Activated CD4-positive, CD25-positive, alpha-beta regulatory T cell treated with anti-CD3 and anti-CD28 coated beads, Interleukin-2, amount 50 U/mL, for 24 hours (primary cell): Measurements from ENCODE around the gene GPC3.
"Not testable (repeated sequence)": the region's sequence is repeated elsewhere in the genome, so short reads cannot be mapped to it uniquely, and the experiment has no call there.

Source experiments
- ATAC-seq, 2 donors: fragments of 150-1000 bp; cut with Tn5 transposase; one replicate each; pipeline ENCODE4 v1.10.0; 2021; ENCODE audit warnings: mild to moderate bottlenecking in 1 of 2, moderate library complexity in 1 of 2

The GPC3 gene

DNA sequence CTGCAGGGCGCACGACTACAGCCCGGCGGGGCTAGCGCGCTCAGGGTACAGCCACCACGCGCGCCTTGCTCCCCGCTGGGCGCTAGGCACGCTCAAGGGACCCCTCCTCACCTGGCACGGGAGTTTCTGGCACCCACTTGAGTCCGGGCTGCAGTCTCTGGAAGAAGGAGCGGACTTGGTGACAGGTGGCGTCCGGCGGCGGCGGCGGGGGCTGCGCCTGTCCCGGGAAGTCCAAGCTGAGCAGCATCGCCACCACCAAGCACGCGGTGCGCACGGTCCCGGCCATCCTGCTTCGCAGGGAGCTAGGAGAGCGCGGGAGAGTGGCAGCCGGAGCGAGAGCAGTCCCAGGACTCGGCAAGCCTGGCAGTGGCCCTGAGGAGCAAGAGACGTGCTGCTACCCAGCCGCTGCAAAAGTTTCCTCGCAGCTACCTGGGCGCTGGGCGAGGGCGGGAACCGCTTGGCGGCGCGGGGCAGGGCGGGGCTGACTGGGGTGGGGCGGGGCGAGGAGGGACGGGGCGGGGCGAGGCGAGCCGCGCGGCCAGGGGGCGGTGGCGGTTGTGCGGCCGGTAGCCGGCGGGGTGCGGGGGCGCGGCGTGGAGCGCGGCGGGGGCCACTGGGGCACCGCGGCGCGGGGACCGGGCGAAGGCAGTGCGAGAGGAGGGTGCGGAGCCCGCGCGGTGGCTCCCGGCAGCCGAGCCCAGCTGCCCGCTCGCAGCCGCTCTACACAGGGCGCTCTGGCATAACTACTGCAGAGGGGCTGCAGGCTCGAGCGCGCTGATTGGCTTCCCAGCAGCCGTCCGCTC, at the start of gene GPC3:
Gene GPC3, minus strand, starts transcription at position 431 of the 803 bp plus-strand sequence.
- peak; percentile 53 to 72 for ATAC-seq

DNA sequence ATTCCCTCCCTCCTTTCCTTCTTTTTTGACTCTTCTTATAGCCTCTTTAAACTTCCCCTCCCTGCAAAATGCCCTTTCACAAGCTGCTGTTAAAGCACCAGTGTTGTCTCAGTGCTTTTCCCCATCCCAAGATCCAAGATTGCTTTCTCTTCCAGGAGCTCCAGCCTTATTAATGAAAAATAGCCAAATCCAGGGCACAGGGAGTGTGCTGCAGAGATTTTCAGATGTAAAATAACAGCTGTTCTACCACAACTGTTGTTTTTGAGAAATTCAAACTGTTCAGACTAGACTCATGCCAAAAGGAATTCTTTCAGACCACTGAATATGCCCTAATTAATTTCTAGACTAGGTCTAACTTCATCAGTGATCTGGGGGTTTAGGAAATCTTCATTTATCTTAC, 47.0 kb upstream of the GPC3 start:
- no peak for ATAC-seq

DNA sequence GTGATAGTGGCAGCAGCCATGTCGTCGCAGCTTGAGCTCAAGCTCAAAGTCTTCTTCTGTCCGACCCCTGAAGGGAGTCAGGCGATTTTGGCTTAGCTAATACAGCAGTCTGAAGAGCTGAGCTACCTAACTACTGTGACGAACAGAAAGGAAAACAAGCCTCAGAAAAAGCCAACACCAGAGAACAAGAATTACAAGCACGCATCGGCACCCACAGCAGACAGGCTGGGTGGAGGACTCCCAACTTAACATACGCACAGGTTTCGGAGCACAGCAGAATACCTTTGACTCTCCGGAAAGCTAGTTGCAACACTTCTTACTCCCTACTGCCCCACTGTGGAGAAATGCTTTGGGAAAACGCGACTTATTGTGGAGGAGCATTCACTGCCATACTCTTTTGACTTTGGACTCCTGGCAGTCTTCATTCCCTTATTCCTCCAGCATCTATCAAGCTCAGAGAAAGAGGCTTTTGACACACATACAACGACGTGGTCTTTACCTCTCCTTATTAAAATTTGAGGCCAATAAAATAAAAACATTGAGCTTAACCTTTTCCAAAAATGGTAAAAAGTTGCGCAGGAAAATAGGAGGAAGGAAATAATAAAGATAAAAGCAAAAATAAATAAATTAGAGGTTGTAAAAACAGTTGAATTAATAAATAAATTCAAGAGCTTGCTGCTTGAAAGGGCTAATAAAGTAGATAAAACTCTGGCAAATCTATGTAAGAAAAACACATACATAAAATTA, 41.3 kb upstream of the GPC3 start:
- no peak for ATAC-seq

DNA sequence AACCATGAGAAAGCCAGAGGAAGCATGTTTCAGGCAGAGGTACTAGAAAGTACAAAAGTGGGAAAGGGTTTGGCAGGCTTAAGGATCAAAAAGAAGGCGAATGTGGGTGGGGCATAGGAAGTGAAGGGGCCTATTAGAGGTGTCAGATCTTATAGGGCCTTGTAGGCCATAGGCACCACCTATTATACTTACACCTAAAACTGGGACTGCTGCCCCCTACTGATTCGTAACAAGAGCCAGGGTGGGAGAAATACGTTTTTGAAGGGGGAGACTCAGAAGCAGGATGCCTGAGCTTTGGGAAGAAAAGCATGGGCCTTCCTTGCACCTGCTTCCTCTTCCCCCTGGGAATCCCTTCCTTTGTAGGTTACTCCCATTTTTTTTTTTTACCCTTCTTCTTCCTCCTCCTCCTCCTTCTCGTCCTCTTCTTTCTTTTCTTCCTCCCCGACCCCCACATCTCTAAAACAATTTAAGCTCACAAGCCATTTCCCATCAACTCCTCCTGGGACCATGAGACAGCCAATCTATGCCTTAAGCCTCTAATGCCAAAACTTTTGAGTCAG, 40.7 kb upstream of the GPC3 start:
- ATAC-seq, result no peak

DNA sequence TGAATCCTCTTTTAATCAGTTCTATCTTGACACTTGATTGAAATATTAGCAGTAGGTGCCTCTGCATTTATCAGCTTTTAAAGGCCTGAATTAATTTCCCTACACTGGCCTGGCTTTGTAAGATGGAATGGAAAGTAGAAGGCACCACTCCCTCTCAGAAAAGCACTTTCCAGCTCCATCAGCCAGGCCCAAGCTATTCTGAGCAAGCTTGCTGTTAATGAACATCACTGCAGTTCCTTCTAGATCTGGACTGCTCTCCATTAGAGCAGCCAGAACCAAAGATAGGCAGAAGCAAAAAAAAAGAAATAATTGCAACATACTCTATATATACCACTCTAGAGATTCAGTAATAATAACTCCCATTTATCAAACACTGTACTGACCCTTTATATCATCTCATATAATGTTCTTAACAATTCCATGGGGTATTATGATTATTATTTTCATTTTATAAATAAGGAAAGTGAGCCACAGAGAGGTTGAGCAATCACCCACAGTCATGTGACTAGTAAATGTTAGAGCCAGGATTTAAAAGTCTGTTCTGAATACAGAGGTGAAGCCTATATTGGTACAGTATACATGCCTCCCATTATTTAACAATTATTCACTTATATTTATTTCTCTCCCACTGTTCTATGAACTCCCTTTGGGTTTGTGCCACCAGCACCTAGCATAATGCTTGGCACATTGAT, 39.4 kb upstream of the GPC3 start:
- no peak for ATAC-seq

DNA sequence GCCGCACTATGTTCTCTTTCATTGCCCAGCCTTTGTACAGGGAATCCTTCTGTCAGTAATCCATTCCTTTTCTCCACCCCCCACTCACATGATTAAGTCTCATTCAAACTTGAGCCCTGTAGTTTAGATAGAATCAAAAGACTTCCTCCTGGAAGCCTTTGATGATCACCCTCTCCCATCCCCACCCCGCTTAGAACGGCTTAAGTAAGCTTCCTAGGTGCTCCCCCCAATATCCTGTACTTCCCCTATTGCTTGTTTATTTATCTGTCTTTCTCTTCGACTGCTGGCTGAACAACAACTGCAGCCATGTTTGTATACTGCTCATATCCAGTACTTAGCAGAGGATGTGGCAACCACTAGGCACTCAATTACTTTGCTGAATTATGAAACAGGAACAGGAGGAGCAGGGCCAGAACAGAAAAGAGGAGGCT, 38.5 kb upstream of the GPC3 start:
- no peak for ATAC-seq

DNA sequence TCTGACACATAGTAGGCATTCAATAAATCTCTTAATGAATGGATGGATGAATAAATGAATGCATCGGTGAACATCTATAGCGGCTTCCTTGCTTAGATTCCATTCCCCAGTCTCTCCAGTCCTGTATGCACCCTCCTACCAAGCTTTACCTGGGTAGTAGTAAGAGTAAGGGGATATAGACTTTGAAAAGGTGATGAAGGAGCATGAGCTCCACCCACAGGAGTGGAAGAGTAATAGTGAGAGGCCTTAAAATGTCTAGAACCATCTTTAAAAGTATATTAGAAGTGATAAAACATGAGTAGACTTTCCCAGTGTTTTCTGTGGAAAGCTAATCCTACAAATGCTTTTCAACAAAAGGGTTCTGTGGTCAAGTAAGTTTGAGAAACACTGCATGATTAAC, 35.5 kb upstream of the GPC3 start:
- ATAC-seq, result no peak

DNA sequence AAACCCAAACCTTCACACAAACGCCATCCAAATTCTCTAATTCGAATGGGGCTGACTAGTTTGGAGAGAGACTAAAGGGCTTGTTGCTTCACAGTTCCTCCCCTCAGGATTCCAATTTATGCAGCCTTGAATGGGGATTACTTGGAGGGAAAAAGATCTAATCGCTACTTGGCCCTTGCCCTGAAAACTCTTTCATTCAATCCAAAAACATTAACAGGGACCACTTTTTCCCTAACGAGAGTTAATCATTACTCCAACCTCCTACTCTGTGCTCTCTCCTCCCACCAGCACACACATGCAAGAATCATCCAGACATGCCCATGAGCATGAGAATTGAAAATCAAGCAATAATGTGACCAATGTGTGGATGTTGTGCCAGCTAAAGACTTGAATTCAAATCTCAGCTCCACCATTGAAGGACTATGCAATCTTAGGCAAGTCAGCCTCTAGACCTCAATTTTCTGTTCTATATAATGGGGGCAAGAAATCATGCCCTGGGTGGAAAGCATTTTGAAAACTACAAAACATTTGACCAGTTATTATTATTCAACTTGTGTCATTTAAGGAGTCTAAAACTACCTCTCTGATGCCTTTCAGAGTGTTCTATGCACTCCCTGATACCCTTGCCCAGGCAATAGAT, 34.3 kb upstream of the GPC3 start:
- ATAC-seq, result no peak

DNA sequence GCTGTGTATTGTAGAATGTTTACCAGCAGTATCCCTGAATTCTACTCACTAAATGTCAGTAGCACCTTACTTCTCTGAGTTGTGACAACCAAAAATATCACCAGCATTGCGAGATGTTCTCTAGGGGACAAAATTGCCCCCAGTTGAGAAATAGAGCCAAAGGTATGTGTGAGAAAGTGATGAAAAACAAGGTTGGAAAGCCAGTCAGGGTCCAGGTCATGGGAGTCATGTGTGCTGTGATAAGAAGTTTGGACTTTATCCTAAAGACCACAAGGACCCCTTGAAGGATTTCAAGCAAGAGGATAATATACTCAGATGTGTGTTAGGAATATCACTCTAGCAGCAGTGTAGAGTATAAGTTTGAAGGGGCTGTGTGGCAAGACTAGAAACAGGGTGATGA, 30.9 kb upstream of the GPC3 start:
- ATAC-seq, result not testable (repeated sequence)

DNA sequence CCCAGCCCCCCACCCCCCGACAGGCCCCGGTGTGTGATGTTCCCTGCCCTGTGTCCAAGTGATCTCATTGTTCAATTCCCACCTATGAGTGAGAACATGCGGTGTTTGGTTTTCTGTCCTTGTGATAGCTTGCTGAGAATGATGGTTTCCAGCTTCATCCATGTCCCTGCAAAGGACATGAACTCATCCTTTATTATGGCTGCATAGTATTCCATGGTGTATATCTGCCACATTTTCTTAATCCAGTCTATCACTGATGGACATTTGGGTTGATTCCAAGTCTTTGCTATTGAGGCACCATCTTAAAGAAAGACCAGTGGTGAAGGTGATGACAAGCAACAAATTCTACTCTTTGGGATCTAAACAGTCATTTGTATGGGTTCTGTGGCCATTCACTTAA, 30.1 kb upstream of the GPC3 start:
- not testable (repeated sequence) for ATAC-seq

DNA sequence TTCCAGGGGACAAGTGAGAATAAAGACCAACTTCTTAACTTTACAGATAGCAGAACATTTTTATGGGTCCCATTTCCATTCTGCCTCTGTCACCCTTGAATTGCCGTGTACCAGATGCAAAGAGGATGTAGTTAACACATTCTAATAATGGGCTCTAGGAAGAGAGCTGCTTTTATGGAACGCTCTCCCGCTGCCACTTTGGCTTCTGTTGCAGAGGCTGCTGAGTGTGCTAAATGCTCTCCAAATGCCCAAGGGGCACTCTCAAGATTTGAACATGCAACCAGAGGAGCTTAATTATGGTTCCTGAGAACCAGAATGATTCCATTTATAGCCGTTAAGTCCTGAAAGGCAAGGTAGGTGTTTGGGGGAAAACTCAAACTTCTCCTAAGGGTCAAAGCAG, 28.1 kb upstream of the GPC3 start:
- no peak for ATAC-seq

DNA sequence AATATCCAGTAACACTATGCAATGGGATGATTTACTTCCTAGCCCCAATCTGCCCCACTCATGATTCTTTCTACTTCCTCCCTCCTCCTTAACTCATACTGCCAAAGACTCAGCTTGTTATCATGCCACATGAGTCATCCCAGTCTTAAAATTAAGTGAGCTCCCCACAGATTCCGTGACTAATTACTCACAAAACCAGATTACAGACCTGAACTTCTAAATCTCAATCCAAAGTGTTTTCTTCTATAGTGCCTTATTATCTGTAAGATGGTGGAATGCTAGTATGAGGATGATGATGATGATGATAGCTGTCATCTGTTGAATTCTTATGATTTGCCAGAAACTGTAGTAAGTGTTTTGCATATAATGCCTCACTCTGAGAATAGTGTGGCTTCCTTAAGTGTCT, 27.7 kb upstream of the GPC3 start:
- ATAC-seq, result peak; percentile 24 to 25

DNA sequence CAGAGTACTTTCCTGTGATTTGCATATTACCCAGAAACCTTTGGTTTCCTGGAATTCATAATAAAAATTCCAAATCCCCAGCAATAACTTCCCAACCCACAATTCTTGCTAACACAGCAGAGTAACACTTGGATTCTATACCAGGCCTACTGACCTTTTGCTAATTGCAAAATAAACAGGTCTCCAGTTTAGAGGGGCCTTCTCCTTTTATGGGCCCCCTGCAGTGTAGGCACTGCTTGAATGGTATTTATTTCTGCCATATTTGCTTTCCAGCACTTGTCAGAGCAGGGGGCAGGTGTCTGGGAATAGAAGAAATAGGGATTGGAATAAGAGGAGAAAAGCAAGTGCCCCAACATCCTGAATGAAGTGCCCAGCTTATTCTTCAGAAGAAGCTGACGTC, 25.3 kb upstream of the GPC3 start:
- ATAC-seq, result no peak

DNA sequence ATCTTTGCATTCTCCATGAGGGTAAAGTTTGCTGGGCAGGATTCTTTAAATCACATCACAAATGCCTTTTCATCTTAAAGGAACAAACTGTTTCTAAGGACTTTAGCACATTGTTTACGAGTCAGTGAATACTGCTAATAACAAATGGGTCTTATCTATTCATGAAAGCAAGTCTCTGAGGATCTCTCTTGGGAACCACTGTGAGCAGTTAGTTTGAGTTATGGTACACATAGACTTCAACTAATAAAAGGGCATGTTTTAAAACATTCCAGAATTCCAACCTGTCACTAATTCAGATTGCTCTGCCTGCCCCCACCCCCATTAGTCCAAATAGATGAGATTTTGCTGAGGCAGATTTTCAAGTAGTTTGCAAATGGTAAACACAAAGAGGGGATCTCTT, 22.3 kb upstream of the GPC3 start:
- no peak for ATAC-seq

DNA sequence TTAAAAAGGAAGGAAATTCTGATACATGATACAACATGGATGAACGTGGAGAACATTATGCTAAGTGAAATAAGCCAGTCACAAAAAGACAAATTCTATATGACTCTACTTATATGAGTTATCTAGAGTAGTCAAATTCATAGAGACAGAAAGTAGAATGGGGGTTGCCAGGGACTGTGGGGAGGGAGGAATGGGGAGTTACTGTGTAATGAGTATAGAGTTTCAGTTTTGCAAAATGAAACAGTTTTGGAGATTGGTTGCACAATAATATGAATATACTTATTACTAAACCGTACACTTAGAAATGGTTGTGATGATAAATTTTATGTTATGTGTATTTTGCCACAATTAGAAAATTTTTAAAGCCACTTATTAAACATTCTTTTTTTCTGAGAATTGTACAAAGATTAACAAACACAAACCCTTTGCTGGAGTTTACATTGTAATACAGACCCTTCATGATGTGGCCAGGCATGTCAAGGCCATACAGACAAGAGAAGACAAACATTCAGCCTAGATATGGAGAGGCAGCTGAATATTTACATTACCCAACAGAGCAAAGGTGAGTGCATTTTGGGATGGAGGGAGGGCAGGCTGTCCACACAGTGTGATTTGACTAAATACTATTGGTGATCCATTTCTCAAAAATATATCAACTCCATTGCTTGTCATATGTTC, 21.2 kb upstream of the GPC3 start:
- ATAC-seq, result peak in 1 of 2 donors; percentile 38

DNA sequence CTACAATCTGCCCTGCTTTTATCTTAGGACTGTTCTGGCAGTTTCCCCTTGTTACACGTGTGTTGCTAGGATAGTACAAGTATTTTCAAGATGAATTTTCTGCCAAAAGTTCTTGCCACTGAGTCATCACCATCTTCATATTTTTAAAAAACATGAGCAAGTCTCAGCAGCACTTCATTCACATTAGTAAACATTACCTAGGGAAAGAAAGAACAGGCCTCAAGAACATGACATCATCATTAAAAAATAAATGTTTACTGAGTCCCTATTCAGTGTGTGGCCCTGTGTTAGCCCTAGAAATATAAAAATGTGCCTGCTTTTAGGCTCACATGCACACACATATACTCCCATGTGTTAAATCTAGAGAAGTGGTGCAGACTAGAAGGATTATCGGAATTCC, 18.7 kb upstream of the GPC3 start:
- no peak for ATAC-seq

DNA sequence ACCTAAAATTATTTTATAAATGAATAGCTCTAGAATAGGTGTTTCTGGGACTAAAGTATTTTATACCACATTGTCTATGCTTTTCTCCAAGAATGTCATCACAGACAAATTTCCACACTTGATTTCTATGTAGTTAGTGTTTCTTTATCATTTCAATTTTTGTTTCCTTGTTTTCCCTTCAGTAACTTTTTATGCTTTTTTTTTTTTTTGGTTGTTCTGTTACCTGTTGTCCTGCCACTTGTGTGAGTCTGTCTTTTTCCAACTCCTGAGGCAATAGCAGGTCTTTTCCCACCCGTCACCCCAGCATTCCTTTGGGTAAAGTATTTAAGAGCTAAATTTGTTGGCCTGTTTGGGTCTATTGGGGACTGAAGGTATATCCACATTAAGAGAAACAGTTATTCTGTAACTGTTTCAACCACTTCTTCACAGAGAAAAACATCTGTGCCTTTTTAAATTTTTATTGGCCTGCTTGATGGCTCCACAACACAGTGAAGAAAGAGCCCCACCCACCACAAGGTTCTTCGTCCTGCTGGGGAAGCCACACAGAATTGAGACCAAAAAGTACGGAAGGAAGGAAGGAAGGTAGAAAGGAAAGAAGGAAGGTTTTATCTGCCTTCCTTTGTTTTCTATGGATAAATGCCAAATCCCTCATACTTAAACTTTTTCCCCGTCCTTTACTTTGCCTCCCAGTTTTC, 17.7 kb upstream of the GPC3 start:
- ATAC-seq, result no peak

DNA sequence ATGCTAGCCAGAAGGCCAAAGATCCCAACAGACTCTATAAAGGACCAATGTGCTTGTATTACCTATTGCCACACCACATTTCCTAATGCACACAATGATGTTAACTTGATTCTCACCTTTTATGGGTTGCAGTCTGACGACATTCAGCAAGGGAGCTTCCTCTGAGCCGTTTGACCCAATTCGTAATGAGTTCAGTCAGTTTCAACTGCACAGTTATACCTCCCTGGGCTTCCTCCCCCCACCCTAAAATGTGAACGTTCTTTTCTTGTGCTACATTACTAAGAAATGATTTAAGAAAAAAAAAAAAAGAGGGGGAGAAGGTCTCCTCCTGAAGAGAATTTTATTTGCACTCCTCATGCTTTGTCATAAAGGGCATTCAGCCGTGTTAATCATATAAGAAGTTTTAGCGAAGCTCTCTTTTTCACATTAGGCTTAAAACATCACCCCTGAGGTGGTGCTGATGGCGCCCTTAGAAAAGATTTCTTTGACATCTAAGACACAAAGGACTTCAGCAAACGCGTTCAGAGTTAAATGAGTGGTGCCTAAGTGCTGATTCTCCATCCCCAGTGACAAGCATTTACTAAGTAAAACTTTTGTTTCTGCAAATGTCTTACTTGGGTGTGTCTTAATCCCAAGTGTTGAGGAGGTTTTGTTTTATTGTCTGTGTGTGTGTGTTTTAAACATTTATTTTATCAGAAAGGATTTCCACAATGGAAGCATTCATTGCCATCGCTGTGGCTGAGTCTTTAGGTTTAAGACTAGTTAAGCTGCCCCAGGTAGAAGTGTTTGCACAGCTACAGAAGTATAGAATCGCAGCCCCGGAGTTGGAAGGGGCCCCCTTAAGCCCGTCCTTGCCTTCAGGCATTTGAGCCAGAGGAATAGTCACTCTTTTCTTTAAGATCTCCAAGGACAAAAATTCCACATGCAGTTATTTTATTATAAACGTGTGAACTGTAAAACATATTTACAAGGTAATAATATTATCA, 15.2 kb upstream of the GPC3 start:
- ATAC-seq, result no peak

DNA sequence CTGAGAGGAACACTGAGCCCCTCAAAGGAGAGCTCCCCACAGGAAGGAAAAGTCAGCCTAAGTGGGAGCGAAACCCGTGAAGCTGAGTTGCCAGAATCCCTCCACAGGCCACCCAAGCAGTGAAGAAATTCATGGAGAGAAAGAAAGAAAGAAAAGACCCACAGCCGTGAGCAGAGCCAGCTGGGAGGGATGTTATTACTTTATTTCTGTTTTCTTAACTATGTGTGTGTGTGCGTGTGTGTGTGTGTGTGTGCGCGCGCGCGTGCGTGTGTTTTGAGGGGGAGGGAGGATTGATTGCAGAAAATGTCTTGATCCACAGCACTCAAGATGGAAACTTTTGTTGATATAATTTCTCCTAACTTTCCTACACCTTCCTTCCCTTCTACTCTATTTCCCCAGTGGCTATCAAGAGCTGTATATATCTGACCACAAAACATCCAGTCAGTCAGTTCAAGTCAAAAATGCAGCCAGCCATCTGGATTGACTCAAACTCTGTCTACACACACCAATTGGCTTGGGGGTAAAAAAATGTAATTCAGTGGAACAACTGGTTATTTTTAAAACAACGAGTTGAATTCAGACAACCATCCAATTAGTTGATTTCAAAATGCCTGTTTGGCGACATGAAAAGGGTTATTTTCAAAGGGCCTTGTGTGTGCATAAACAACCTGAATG, 13.8 kb upstream of the GPC3 start:
- ATAC-seq, result no peak

DNA sequence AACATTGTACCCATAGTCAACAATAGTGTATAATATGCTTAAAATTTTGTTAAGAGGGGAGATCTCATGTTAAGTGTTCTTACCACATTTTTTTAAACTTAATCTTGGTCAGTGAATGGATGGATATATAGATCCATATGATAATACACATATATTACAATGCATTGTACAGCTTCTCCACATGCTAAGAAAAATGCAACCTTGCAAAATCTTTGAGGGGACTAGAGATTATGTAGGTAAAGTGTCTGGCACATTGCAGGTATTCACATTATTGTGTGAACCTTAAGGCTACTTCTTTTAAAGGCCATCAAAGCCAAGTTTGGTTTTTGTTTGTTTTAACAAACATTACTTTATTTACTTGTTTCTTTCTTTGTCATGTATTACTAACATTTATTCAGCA, 10.4 kb upstream of the GPC3 start:
- ATAC-seq, result no peak
